Mesendoderm (in vitro differentiated cells): Measurements from ENCODE around the gene MRPL34.

Experiments used
- DNase-seq: peaks from one replicate; pipeline ENCODE4 v3.0.0; 2013
- H2AK5ac ChIP-seq: 2 replicates; pipeline ENCODE4 v1.6.1; 2013; ENCODE audit warnings: low read length, inconsistent platforms
- H2BK120ac ChIP-seq: 2 replicates; pipeline ENCODE4 v1.6.1; 2013; ENCODE audit warnings: low read depth, mild to moderate bottlenecking, low read length, moderate library complexity, mixed read lengths
- H2BK15ac ChIP-seq: replicated peaks from 2 replicates; pipeline ENCODE4 v1.6.1; 2013; ENCODE audit warnings: low read depth, mild to moderate bottlenecking, moderate library complexity
- H2BK5ac ChIP-seq: 2 replicates; pipeline ENCODE4 v1.6.1; 2013; ENCODE audit warnings: low read length, inconsistent platforms
- H3K18ac ChIP-seq: 2 replicates; pipeline ENCODE4 v1.6.1; 2013; ENCODE audit warnings: mild to moderate bottlenecking, low read length, mixed read lengths
- H3K23ac ChIP-seq: one replicate; pipeline ENCODE4 v1.6.1; 2013; ENCODE audit warnings: low read length
- H3K27ac ChIP-seq: 2 replicates; pipeline ENCODE4 v1.5.1; 2013; ENCODE audit warnings: low read depth, mild to moderate bottlenecking, inconsistent platforms, low read length, moderate library complexity
- H3K27me3 ChIP-seq: 2 replicates; pipeline ENCODE4 v1.6.1; 2013; ENCODE audit warnings: low read length, control low read depth, mild to moderate bottlenecking, inconsistent platforms; ENCODE audit not compliant: insufficient read depth, poor library complexity
- H3K36me3 ChIP-seq: 2 replicates; pipeline ENCODE4 v1.6.1; 2013; ENCODE audit warnings: low read length, inconsistent platforms; ENCODE audit not compliant: control insufficient read depth, insufficient read depth
- H3K4ac ChIP-seq: one replicate; pipeline ENCODE4 v1.6.1; 2013; ENCODE audit warnings: low read depth, mild to moderate bottlenecking, low read length, moderate library complexity
- H3K4me1 ChIP-seq: 2 replicates; pipeline ENCODE4 v1.6.1; 2013; ENCODE audit warnings: low read depth, low read length, inconsistent platforms; ENCODE audit not compliant: control insufficient read depth
- H3K4me2 ChIP-seq: 2 replicates; pipeline ENCODE4 v1.6.1; 2013; ENCODE audit warnings: low read length
- H3K4me3 ChIP-seq: 2 replicates; pipeline ENCODE4 v1.5.1; 2013; ENCODE audit warnings: mild to moderate bottlenecking, low read length
- H3K56ac ChIP-seq: one replicate; pipeline ENCODE4 v1.6.1; 2013; ENCODE audit warnings: low read length
- H3K79me1 ChIP-seq: 2 replicates; pipeline ENCODE4 v1.6.1; 2013; ENCODE audit warnings: low read length, inconsistent platforms
- H3K79me2 ChIP-seq: 2 replicates; pipeline ENCODE4 v1.6.1; 2013; ENCODE audit warnings: mild to moderate bottlenecking, low read length; ENCODE audit not compliant: control insufficient read depth, insufficient read depth
- H3K9ac ChIP-seq: 2 replicates; pipeline ENCODE4 v1.6.1; 2013; ENCODE audit warnings: low read length, inconsistent platforms
- H4K5ac ChIP-seq: one replicate; pipeline ENCODE4 v1.6.1; 2013; ENCODE audit warnings: low read length
- H4K8ac ChIP-seq: one replicate; pipeline ENCODE4 v1.6.1; 2013; ENCODE audit warnings: low read depth, mild to moderate bottlenecking, control low read depth, low read length, moderate library complexity
- WGBS: extraction: QIAGEN DNeasy Blood & Tissue Kit; methylation state at CpG from one replicate; pipeline ENCODE4 v1.1.7; 2013; ENCODE audit warnings: low lambda C conversion rate, missing lambda C conversion rate; ENCODE audit not compliant: insufficient coverage; ENCODE audit errors: extremely low coverage; 5-methylcytosine and 5-hydroxymethylcytosine counted together

Gene MRPL34

GRCh38 chr19:17329366-17330261, 23.9 kb downstream of the MRPL34 start:
- no peak for DNase-seq

DNA sequence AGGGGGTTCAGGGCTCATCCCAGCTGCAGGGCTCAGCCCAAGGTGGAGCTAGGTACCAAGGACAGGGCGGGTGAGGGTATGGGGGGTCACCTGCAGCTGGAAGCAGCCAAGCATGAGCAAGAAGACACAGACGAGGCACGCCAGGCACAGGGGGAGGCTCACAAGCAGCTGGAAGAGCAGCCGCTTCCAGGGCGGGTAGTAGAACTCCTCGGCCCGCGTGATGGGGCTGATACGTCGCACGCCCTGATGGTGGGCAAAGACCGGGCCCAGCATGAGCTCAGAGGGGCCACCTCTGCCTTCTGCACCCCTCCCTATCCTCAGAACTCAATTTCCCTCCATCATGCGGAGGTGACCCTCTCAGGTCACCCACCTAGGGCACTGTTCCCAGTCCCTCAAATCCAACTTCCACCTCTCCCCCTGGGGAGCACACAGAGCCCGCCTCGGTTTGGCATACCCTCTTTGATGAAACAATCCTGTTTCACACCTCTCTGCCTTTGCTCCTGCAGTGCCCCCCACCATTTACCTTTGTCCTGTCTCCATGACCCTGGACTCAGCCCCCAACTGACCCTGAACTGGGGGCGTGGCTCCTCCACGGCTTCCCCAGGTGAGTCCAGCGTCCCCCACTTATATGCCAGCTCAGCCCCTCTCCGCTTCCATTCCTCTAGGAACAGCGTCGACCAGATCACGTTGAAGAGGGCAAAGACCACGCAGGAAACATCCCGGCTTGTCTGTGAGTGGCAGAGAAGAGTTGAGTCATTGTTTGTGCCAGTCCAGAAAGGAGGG, 24.8 kb downstream of the MRPL34 start:
- Histone ChIP-seq H3K79me1 (no peaks in the 10 kb centered on the region), H3K4me2 (no peak overlapping the region), H3K27ac (no peak overlapping the region), H3K4me1 (no peaks in the 10 kb centered on the region), H4K5ac (no peak overlapping the region), H2BK120ac (no peak overlapping the region), H3K27me3 (no peaks in the 10 kb centered on the region), H3K79me2 (no peaks in the 10 kb centered on the region), H2AK5ac (no peak overlapping the region), H3K36me3 (no peaks in the 10 kb centered on the region), H2BK15ac (no peak overlapping the region), H3K56ac (peak overlapping the region; percentile 7), H3K23ac (no peak overlapping the region), H3K18ac (no peak overlapping the region), H2BK5ac (no peak overlapping the region), H3K4ac (no peak overlapping the region), H3K4me3 (no peak overlapping the region), H4K8ac (no peak overlapping the region), H3K9ac (no peak overlapping the region)
- WGBS: no CpG with 5 or more reads among the region's 24 CpGs
- no peak for DNase-seq

More at GRCh38 chr19:17329366-17330261, 23.9 kb downstream of the MRPL34 start:
- H3K27me3 ChIP-seq: no peaks in the 10 kb centered on the region
- no peak overlapping the region for H3K27ac ChIP-seq
- H3K56ac ChIP-seq: peak overlapping the region; percentile 60
- no peaks in the 10 kb centered on the region for H3K36me3 ChIP-seq
- no peaks in the 10 kb centered on the region for H3K79me2 ChIP-seq
- H2BK15ac ChIP-seq: no peak overlapping the region
- no peak overlapping the region for H4K5ac ChIP-seq
- H3K4me3 ChIP-seq: no peak overlapping the region
- no peak overlapping the region for H3K9ac ChIP-seq
- no peak overlapping the region for H4K8ac ChIP-seq
- no peaks in the 10 kb centered on the region for H3K79me1 ChIP-seq
- no peak overlapping the region for H2AK5ac ChIP-seq
- H3K18ac ChIP-seq: no peak overlapping the region
- no peak overlapping the region for H3K4ac ChIP-seq
- H2BK120ac ChIP-seq: no peak overlapping the region
- no peaks in the 10 kb centered on the region for H3K4me1 ChIP-seq
- H2BK5ac ChIP-seq: no peak overlapping the region
- peak overlapping the region; percentile 66 for H3K23ac ChIP-seq
- H3K4me2 ChIP-seq: no peak overlapping the region
- WGBS: no CpG with 5 or more reads among the region's 51 CpGs

GRCh38 chr19:17331045-17331558, 25.4 kb downstream of the MRPL34 start:
- no peak overlapping the region for H3K4me2 ChIP-seq
- no peak overlapping the region for H2BK120ac ChIP-seq
- no peak overlapping the region for H3K4ac ChIP-seq
- H2BK15ac ChIP-seq: no peak overlapping the region
- H2BK5ac ChIP-seq: no peak overlapping the region
- no peak for DNase-seq
- no peaks in the 10 kb centered on the region for H3K79me2 ChIP-seq
- no peak overlapping the region for H4K8ac ChIP-seq
- H3K56ac ChIP-seq: no peak overlapping the region
- no peaks in the 10 kb centered on the region for H3K36me3 ChIP-seq
- no peak overlapping the region for H3K4me3 ChIP-seq
- no peak overlapping the region for H2AK5ac ChIP-seq
- no peak overlapping the region for H3K27ac ChIP-seq
- H3K4me1 ChIP-seq: no peaks in the 10 kb centered on the region
- H3K27me3 ChIP-seq: no peaks in the 10 kb centered on the region
- H4K5ac ChIP-seq: no peak overlapping the region
- no CpG with 5 or more reads among the region's 13 CpGs for WGBS
- no peak overlapping the region for H3K9ac ChIP-seq
- H3K18ac ChIP-seq: no peak overlapping the region
- H3K23ac ChIP-seq: no peak overlapping the region
- H3K79me1 ChIP-seq: no peaks in the 10 kb centered on the region

- Histone ChIP-seq H3K27me3 (no peaks in the 10 kb centered on the region), H3K27ac (no peak overlapping the region), H4K8ac (no peak overlapping the region), H4K5ac (no peak overlapping the region), H2BK120ac (no peak overlapping the region), H3K23ac (no peak overlapping the region), H2BK15ac (no peak overlapping the region), H3K4me3 (no peak overlapping the region), H3K79me1 (no peaks in the 10 kb centered on the region), H3K36me3 (no peaks in the 10 kb centered on the region), H3K4me2 (no peak overlapping the region), H3K56ac (no peak overlapping the region), H3K79me2 (no peaks in the 10 kb centered on the region), H3K4me1 (no peaks in the 10 kb centered on the region), H3K4ac (no peak overlapping the region), H3K9ac (no peak overlapping the region), H3K18ac (no peak overlapping the region), H2BK5ac (no peak overlapping the region), H2AK5ac (no peak overlapping the region)
- DNase-seq: no peak
- no CpG with 5 or more reads among the region's 8 CpGs for WGBS
These were observed 26.6 kb downstream of the MRPL34 start for GRCh38 chr19:17332360-17332676.

- no peak overlapping the region for H3K4me3 ChIP-seq
- no peaks in the 10 kb centered on the region for H3K27me3 ChIP-seq
- H3K23ac ChIP-seq: no peak overlapping the region
- no peak overlapping the region for H4K5ac ChIP-seq
- H3K56ac ChIP-seq: no peak overlapping the region
- H3K4me2 ChIP-seq: no peak overlapping the region
- H3K9ac ChIP-seq: no peak overlapping the region
- no peaks in the 10 kb centered on the region for H3K4me1 ChIP-seq
- peak; percentile 94 for DNase-seq
- no peak overlapping the region for H3K18ac ChIP-seq
- no peaks in the 10 kb centered on the region for H3K79me1 ChIP-seq
- no peak overlapping the region for H3K27ac ChIP-seq
- H2BK15ac ChIP-seq: no peak overlapping the region
- no peak overlapping the region for H2BK5ac ChIP-seq
- H4K8ac ChIP-seq: no peak overlapping the region
- WGBS: no CpG with 5 or more reads among the region's 45 CpGs
- no peak overlapping the region for H3K4ac ChIP-seq
- no peaks in the 10 kb centered on the region for H3K36me3 ChIP-seq
- no peaks in the 10 kb centered on the region for H3K79me2 ChIP-seq
- no peak overlapping the region for H2BK120ac ChIP-seq
- no peak overlapping the region for H2AK5ac ChIP-seq
These were observed 27.3 kb downstream of the MRPL34 start for GRCh38 chr19:17332677-17333581.
